Measurements from ENCODE around the gene SEMA6A.

Gene SEMA6A

DNA sequence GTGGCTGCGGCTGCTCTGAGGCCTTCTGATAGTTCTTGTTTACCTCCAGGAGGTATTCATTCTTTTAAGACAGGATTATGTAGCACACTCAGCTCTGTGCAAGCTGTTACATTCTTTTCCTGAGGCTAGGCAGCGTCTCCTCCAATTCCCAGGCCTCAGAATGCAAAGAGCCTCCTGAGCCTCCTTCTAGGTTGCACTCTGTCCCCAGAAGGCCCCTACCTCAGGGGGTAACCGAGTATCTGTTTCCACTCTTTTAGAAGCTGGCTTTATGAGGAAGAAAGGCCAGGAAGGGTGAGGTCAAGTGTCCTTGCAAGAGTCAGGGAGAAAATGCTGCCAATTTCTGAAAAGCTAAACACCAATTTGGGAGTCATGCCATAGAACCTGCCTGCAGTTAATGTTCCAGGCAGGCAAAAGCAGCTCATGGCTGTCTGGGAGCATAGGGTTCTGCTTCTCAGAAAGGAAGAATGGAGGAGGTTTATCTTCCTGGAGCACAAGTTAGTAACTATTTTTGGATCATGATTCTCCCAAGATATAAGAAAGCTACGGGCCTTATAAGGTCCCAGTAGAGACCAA is 178.9 kb downstream of the SEMA6A start:
- no peak for DNase-seq (ENCODE audit: insufficient read length, low spot score)
- FAIRE-seq = no peak
- TF ChIP-seq POLR2A (IDR thresholded peaks at IDR 0.05; ENCODE audit: low read depth, low read length) = no peak

DNA sequence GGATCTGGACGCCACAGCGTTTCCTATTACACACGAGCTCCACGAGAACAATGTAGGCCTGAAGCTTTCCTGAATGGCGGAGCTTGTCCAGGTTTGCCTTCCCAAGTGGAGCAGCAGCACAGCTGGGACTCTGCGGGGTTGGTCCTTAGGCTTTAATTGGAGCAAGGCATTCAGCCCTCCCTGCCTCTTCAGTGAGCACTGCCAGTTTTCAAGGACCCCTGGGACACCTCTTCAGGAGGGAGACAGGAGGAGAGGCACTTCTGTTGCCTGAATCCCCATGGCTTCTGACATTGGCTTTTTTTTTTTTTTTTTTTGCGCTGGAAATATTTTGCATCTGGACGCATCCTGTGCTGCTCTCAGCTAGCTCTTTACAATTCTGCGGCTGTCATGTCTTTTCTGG is 179.4 kb downstream of the SEMA6A start:
- FAIRE-seq = no peak
- no peak for DNase-seq (ENCODE audit: insufficient read length, low spot score)
- TF ChIP-seq POLR2A (IDR thresholded peaks at IDR 0.05; ENCODE audit: low read depth, low read length) = no peak

DNA sequence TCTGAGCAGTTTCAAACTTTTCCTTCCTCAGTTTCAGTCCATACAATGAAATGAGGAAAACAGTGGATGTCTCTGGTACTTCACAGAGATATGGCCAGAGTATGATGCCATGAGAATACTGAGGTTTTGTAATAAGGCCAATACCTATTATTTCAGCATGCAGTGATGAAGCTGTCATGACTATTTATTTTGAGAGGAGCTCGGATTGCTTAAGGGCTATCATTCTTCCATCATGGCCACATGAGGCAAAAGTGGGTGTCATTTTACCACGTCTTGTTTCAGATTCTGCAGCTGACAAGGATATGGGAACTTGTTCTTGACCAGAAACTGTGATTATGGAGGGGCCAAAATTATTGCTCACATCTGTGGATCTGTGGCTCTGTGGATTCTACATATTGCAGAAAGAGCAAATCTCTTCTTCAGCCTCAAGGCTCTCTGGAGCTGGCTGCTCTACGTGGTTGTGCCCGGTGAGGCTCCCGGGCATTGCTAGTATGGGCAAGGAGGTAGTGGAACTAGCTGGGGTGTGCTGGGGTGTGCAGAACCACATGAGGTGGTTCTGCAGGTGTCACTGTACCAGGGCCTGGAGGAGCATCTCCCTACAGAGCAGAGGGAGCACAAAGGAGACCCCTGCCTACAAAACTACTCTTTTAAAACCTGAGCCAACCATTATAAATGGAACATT is 180.3 kb downstream of the SEMA6A start:
- DNase-seq (ENCODE audit: insufficient read length, low spot score) = no peak
- FAIRE-seq = no peak
- TF ChIP-seq POLR2A (IDR thresholded peaks at IDR 0.05; ENCODE audit: low read depth, low read length) = no peak

Data from H54 (cell line).